Muscle of arm (tissue), 12 donors: Measurements from ENCODE around the gene TMC5. TPM values are rescaled to one million over a fixed set of nuclear protein-coding genes. Genes with fewer than 3 reads are reported as not detected.

Experiments used
- DNase-seq: peaks from one replicate; pipeline ENCODE4 v3.0.0-alpha.2; 2013
- polyA plus RNA-seq, 12 donors: library from polyadenylated mRNA; unstranded; fragments of 120-200 nt; gene quantifications; one replicate each; pipeline ENCODE4 v1.2.1, GENCODE V29; 2013; ENCODE audit not compliant: insufficient read length in 12 of 12

Gene TMC5
- polyA plus RNA-seq, 12 donors = 0.07 to 3.1 (median 0.25) TPM; not detected in 1

GRCh38 chr16:19503461-19504075 is 85.9 kb downstream of the TMC5 start:
- DNase-seq = no peak

- no peak for DNase-seq
These were observed 88.1 kb downstream of the TMC5 start for GRCh38 chr16:19505600-19506303.

GRCh38 chr16:19506965-19507364 is 89.3 kb downstream of the TMC5 start:
- no peak for DNase-seq

- no peak for DNase-seq
These were observed 90.2 kb downstream of the TMC5 start for GRCh38 chr16:19507867-19508266.

GRCh38 chr16:19512297-19512696 is 94.6 kb downstream of the TMC5 start:
- DNase-seq = no peak

- no peak for DNase-seq
These were observed 95.8 kb downstream of the TMC5 start for GRCh38 chr16:19513377-19514053.

- no peak for DNase-seq
These were observed 98.1 kb downstream of the TMC5 start for GRCh38 chr16:19515757-19516156.

- no peak for DNase-seq
These were observed 99.9 kb downstream of the TMC5 start for GRCh38 chr16:19517424-19518089.

GRCh38 chr16:19518388-19518787 is 100.7 kb downstream of the TMC5 start:
- DNase-seq = no peak

- no peak for DNase-seq
These were observed 103.2 kb downstream of the TMC5 start for GRCh38 chr16:19520861-19521331.

- peak; percentile 93 for DNase-seq
These were observed 104.1 kb downstream of the TMC5 start, which contains the start of gene GDE1 for GRCh38 chr16:19521471-19522396. Gene GDE1 (minus strand): TSS chr16:19522098. CDS start chr16:19521964, 134 bp downstream.

- no peak for DNase-seq
These were observed 104.7 kb downstream of the TMC5 start for GRCh38 chr16:19522397-19522732.

- DNase-seq = no peak
These were observed 105.1 kb downstream of the TMC5 start for GRCh38 chr16:19522760-19523159.

- DNase-seq = no peak
These were observed 105.5 kb downstream of the TMC5 start for GRCh38 chr16:19523184-19523558.

- DNase-seq = peak; percentile 94
These were observed 106.1 kb downstream of the TMC5 start, which contains the start of gene CCP110 for GRCh38 chr16:19523559-19524355. Gene CCP110 (plus strand): TSS chr16:19523942. CDS start chr16:19527882, 3,940 bp downstream.

- DNase-seq = no peak
These were observed 106.6 kb downstream of the TMC5 start for GRCh38 chr16:19524356-19524615.

GRCh38 chr16:19524616-19525384 is 107.1 kb downstream of the TMC5 start:
- peak; percentile 23 for DNase-seq

GRCh38 chr16:19525385-19525723 is 107.7 kb downstream of the TMC5 start:
- no peak for DNase-seq

- no peak for DNase-seq
These were observed 109.5 kb downstream of the TMC5 start for GRCh38 chr16:19527161-19527560.

GRCh38 chr16:19528666-19529065 is 111.0 kb downstream of the TMC5 start:
- no peak for DNase-seq
